Measurements from ENCODE around the gene NOL12. TPM values are rescaled to one million over a fixed set of nuclear protein-coding genes. Genes with fewer than 3 reads are reported as not detected.

Gene NOL12
- total RNA-seq, 2 donors from 2014 or later = 21.9 to 26.8 TPM

DNA sequence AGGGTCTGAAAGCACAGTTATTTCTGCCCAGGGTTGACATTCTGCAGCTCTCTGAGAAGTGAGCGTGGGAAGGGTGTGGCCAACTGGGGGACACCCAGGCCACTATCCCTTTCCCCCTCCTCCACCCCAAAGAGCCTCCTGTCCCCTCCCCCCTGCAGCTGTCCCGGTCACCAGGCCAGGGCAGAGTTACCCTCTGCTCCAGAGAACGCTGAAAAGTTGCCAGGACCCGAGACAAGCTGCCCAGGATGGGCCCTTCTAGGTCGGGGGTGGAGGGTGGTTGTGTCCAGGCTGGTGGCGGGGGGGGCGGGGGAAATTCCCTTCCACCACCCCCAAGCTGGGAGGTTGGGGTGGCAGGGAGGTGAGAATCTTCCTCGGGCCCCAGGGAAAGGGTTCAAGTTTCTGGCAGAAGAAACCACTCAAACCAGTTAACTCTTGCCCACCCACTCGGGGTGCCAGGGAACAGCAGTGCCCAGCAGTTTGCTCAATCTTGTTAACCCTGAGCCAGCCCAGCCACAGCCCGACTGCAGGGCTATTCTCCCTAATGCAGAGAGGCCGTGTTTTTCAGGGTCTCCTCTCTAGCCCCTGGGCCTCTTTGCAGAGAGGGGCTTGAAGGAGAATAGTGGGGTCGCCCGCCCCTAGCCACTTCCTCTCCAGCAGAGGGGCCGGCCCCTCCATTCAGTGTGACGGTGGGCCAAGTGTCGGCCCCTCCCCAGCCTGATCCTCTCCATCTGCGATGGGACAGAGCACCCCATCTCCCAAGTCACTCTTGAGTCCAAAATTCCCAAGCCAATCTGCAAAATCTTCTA, 10.0 kb upstream of the NOL12 start:
- H3K27ac Mint-ChIP-seq = peak overlapping the region; percentile 61
- WGBS, 2 experiments (ENCODE audit: insufficient coverage in 1 of 2, insufficient read length in 1 of 2) = 30 to 57% methylated on average over 5 to 12 of the region's 17 CpGs
- Histone ChIP-seq H3K36me3 (ENCODE audit: control insufficient read depth, insufficient read depth, low read length) (no peaks in the 10 kb centered on the region), H3K9me3 (ENCODE audit: control insufficient read depth, low read length) (no peaks in the 10 kb centered on the region), H3K27ac (ENCODE audit: low read depth, low read length) (no peak overlapping the region), H3K27me3 (ENCODE audit: control insufficient read depth, insufficient read depth, low read length, poor library complexity, severe bottlenecking) (no peaks in the 10 kb centered on the region), H3K9ac (ENCODE audit: extremely low read depth, low read length, poor library complexity, severe bottlenecking) (peak overlapping the region; percentile 24), H3K4me1 (ENCODE audit: control insufficient read depth, insufficient read depth, low read length) (peaks cover 4% of the 10 kb centered on the region), H3K4me3 (ENCODE audit: low read length) (peak overlapping the region; percentile 73)
- DNase-seq = no peak
- H3K27me3 Mint-ChIP-seq (ENCODE audit: insufficient read depth) = no peaks in the 10 kb centered on the region
- H3K4me1 Mint-ChIP-seq = peaks cover 5% of the 10 kb centered on the region
- H3K4me3 Mint-ChIP-seq = peak overlapping the region; percentile 51
- no peaks in the 10 kb centered on the region for H3K9me3 Mint-ChIP-seq
- no peaks in the 10 kb centered on the region for H3K36me3 Mint-ChIP-seq (ENCODE audit: low read depth)
- TF ChIP-seq, protein P1, sequence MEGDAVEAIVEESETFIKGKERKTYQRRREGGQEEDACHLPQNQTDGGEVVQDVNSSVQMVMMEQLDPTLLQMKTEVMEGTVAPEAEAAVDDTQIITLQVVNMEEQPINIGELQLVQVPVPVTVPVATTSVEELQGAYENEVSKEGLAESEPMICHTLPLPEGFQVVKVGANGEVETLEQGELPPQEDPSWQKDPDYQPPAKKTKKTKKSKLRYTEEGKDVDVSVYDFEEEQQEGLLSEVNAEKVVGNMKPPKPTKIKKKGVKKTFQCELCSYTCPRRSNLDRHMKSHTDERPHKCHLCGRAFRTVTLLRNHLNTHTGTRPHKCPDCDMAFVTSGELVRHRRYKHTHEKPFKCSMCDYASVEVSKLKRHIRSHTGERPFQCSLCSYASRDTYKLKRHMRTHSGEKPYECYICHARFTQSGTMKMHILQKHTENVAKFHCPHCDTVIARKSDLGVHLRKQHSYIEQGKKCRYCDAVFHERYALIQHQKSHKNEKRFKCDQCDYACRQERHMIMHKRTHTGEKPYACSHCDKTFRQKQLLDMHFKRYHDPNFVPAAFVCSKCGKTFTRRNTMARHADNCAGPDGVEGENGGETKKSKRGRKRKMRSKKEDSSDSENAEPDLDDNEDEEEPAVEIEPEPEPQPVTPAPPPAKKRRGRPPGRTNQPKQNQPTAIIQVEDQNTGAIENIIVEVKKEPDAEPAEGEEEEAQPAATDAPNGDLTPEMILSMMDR (conservative IDR thresholded peaks at IDR 0.05) = no peak

DNA sequence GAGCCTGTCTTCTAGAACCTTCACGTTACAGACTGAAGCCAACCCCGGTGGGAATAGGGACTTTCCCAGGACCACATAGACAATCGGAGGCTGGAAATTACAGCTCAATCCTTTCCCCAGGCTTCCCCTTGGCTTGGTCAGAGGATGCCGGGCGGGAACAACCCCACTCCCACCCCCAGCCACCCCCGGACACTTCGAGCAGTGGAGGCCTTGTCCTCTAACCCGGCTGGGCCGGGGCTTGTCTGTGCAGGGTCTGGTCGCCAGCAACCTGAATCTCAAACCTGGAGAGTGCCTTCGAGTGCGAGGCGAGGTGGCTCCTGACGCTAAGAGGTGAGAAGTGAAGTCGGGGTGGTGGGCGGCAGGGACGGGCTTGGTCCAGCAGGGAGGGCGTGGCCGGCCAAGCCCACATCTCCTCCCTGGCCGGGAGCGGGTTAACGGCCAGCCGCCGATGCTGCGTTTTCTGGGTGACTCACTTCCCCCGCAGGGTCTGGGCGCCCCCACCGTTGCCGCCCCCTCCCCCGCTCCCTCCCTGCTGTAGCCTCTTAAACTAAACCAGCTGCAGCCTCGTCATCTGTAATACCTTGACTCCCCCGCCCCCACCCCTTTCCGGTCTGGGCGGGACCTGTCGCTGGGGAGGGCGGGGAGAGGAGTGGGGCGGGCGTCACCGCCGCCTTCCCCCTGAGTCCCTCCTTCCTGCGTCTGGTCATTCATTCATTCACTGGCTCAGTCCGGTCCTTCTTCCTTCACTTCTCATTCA, 9.2 kb upstream of the NOL12 start:
- Mint-ChIP-seq H3K36me3 (ENCODE audit: low read depth) (no peaks in the 10 kb centered on the region), H3K27ac (peak overlapping the region; percentile 61), H3K9me3 (no peaks in the 10 kb centered on the region), H3K27me3 (ENCODE audit: insufficient read depth) (no peaks in the 10 kb centered on the region), H3K4me3 (peak overlapping the region; percentile 51), H3K4me1 (peaks cover 5% of the 10 kb centered on the region)
- peak overlapping the region; percentile 24 for H3K9ac ChIP-seq (ENCODE audit: extremely low read depth, low read length, poor library complexity, severe bottlenecking)
- TF ChIP-seq, protein P1 (conservative IDR thresholded peaks at IDR 0.05) = no peak
- peak; percentile 97 for DNase-seq
- WGBS, 2 experiments (ENCODE audit: insufficient coverage in 1 of 2, insufficient read length in 1 of 2) = 5 to 13% methylated on average over 8 to 42 of the region's 42 CpGs
- H3K36me3 ChIP-seq (ENCODE audit: control insufficient read depth, insufficient read depth, low read length) = no peaks in the 10 kb centered on the region
- peak overlapping the region; percentile 51 for H3K27ac ChIP-seq (ENCODE audit: low read depth, low read length)
- no peaks in the 10 kb centered on the region for H3K9me3 ChIP-seq (ENCODE audit: control insufficient read depth, low read length)
- no peaks in the 10 kb centered on the region for H3K27me3 ChIP-seq (ENCODE audit: control insufficient read depth, insufficient read depth, low read length, poor library complexity, severe bottlenecking)
- peaks cover 4% of the 10 kb centered on the region for H3K4me1 ChIP-seq (ENCODE audit: control insufficient read depth, insufficient read depth, low read length)
- peak overlapping the region; percentile 73 for H3K4me3 ChIP-seq (ENCODE audit: low read length)

DNA sequence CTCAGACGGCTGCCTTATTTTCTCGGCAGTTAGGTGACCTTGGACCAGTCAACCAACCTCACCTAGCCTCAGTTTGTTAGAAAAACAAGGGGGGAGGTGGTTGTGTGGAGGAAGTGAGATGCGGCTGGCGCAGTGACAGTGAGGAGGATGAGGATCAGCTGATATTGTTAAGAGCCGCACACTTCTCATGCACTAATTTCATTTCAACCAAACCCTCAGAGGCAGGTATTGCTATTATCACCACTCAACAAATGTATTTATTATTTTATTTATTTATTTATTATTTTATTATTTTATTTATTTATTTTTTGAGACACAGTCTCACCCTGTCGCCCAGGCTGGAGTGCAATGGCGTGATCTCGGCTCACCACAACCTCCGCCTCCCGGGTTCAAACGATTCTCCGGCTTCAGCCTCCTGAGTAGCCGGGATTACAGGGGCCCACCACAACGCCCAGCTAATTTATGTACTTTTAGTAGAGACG, 8.6 kb upstream of the NOL12 start:
- WGBS, 2 experiments (ENCODE audit: insufficient coverage in 1 of 2, insufficient read length in 1 of 2) = 78 to 91% methylated on average over 10 to 12 of the region's 15 CpGs
- Mint-ChIP-seq H3K36me3 (ENCODE audit: low read depth) (no peaks in the 10 kb centered on the region), H3K27ac (no peak overlapping the region), H3K4me1 (peaks cover 5% of the 10 kb centered on the region), H3K4me3 (peak overlapping the region; percentile 51), H3K9me3 (no peaks in the 10 kb centered on the region), H3K27me3 (ENCODE audit: insufficient read depth) (no peaks in the 10 kb centered on the region)
- Histone ChIP-seq H3K27me3 (ENCODE audit: control insufficient read depth, insufficient read depth, low read length, poor library complexity, severe bottlenecking) (no peaks in the 10 kb centered on the region), H3K27ac (ENCODE audit: low read depth, low read length) (no peak overlapping the region), H3K4me1 (ENCODE audit: control insufficient read depth, insufficient read depth, low read length) (peaks cover 4% of the 10 kb centered on the region), H3K9ac (ENCODE audit: extremely low read depth, low read length, poor library complexity, severe bottlenecking) (no peak overlapping the region), H3K4me3 (ENCODE audit: low read length) (peak overlapping the region; percentile 73), H3K36me3 (ENCODE audit: control insufficient read depth, insufficient read depth, low read length) (no peaks in the 10 kb centered on the region), H3K9me3 (ENCODE audit: control insufficient read depth, low read length) (no peaks in the 10 kb centered on the region)
- TF ChIP-seq, protein P1 (conservative IDR thresholded peaks at IDR 0.05) = no peak
- DNase-seq = no peak
